ENCODE results near the gene CMTR1. TPM values are rescaled to one million over a fixed set of nuclear protein-coding genes. Genes with fewer than 3 reads are reported as not detected.

Gene CMTR1
- total RNA-seq, 2 donors from 2014 or later: 42.9 to 75.9 TPM

GRCh38 chr6:37507077-37507476 lies 74.1 kb downstream of the CMTR1 start:
- peak overlapping the region; percentile 29 to 75 for H3K27ac Mint-ChIP-seq
- peaks cover 4 to 10% of the 10 kb centered on the region in 2 donors for H3K9me3 Mint-ChIP-seq

GRCh38 chr6:37507690-37508421 lies 74.8 kb downstream of the CMTR1 start:
- Mint-ChIP-seq H3K9me3 (peaks cover 4 to 10% of the 10 kb centered on the region in 2 donors), H3K27ac (peak overlapping the region in 1 of 2 donors; percentile 67), H3K36me3 (no peaks in the 10 kb centered on the region)
- no peak for DNase-seq (ENCODE audit: low spot score in 2 of 2)
- ATAC-seq: peak; percentile 74 to 92

More at GRCh38 chr6:37507077-37507476, 74.1 kb downstream of the CMTR1 start:
- H3K36me3 Mint-ChIP-seq: peaks cover 3 to 4% of the 10 kb centered on the region in 2 donors
- ATAC-seq: no peak
- DNase-seq (ENCODE audit: low spot score in 2 of 2): no peak

GRCh38 chr6:37511201-37511600 lies 78.2 kb downstream of the CMTR1 start:
- ATAC-seq: no peak
- Mint-ChIP-seq H3K36me3 (no peaks in the 10 kb centered on the region), H3K9me3 (peaks cover 0 to 10% of the 10 kb centered on the region in 2 donors), H3K27ac (no peak overlapping the region)
- no peak for DNase-seq (ENCODE audit: low spot score in 2 of 2)

DNA sequence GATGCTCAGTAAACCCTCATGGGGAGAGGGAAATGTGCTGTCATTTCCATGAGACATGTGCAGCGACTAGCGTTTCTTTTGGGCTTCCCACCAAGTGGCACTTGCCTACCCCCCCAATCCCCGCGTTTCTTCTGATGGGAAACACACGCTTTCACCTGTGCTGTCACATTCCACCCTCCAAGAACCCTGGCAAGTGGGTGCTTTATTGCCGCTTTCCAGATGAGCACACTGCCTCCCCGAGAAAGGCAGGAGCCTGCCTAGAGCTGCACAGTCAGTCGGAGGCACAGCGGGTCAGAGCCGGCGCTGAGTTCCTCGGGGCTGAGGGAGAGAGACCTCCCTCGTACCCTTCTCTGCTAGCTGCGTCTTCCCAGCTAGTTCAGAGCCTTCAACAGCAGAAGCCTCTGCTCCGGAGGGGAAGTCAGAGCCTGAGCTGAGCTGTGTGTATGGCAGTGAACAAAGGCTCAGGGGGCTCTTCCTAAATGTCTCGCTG lies 78.9 kb downstream of the CMTR1 start:
- Mint-ChIP-seq H3K27ac (no peak overlapping the region), H3K9me3 (peaks cover 0 to 10% of the 10 kb centered on the region in 2 donors), H3K36me3 (no peaks in the 10 kb centered on the region)
- ATAC-seq: no peak
- no peak for DNase-seq (ENCODE audit: low spot score in 2 of 2)

GRCh38 chr6:37512400-37513011 lies 79.5 kb downstream of the CMTR1 start:
- no peak overlapping the region for H3K27ac Mint-ChIP-seq
- peaks cover 0 to 10% of the 10 kb centered on the region in 2 donors for H3K9me3 Mint-ChIP-seq
- H3K36me3 Mint-ChIP-seq: no peaks in the 10 kb centered on the region
- DNase-seq (ENCODE audit: low spot score in 2 of 2): no peak
- no peak for ATAC-seq

- ATAC-seq (no peak), DNase-seq (ENCODE audit: low spot score in 2 of 2) (no peak)
- Mint-ChIP-seq H3K9me3 (peaks cover 0 to 10% of the 10 kb centered on the region in 2 donors), H3K36me3 (no peaks in the 10 kb centered on the region), H3K27ac (peak overlapping the region in 1 of 2 donors; percentile 66)
Measured at GRCh38 chr6:37513155-37513554, 80.1 kb downstream of the CMTR1 start.

DNA sequence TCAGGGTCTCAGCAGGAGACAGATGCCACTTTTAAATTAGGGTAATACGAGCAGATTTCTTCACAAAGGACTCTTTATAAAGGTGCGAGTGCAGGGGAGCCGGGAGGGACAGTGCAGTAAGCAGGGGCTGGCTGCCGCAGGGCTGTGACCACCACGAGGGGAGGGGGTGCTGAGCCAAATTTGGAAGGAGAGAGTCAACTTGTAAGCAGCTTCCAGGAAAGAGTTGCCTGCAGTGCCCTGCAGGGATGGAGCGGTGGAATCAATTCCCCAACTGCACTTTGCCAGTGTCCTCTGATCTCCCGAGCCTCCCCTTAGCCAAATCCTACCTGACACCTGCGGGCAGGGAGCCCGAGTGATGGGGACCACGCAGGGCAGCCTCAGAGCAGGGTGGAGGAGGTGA lies 80.6 kb downstream of the CMTR1 start:
- no peak for DNase-seq (ENCODE audit: low spot score in 2 of 2)
- no peak for ATAC-seq
- Mint-ChIP-seq H3K9me3 (peaks cover 0 to 6% of the 10 kb centered on the region in 2 donors), H3K27ac (peak overlapping the region in 1 of 2 donors; percentile 66), H3K36me3 (no peaks in the 10 kb centered on the region)

DNA sequence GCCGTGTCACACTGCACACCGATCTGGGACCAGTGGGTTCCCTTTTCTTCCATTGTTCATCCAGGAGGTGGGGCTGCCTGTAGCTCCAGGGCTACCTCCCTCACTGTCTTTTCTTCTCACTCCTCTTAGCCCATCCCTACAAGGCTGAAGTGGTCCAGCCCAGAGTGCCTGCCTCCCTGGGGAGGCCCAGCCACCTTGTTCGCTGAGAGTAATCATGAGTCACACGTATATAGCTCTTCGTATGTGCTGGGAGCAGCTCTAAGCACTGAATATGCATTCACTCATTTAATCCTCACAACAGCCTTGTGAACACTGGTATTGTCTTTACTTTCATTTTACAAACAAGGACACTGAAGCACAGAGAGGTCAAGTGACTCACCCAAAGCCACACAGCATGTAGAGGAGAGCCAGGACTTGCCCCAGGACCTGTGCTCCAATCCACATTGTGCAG lies 81.3 kb downstream of the CMTR1 start:
- Mint-ChIP-seq H3K27ac (peak overlapping the region; percentile 91 to 92), H3K36me3 (peaks cover 0 to 6% of the 10 kb centered on the region in 2 donors), H3K9me3 (peaks cover 0 to 5% of the 10 kb centered on the region in 2 donors)
- ATAC-seq (peak; percentile 63 to 65), DNase-seq (ENCODE audit: low spot score in 2 of 2) (peak; percentile 58 to 72)

DNA sequence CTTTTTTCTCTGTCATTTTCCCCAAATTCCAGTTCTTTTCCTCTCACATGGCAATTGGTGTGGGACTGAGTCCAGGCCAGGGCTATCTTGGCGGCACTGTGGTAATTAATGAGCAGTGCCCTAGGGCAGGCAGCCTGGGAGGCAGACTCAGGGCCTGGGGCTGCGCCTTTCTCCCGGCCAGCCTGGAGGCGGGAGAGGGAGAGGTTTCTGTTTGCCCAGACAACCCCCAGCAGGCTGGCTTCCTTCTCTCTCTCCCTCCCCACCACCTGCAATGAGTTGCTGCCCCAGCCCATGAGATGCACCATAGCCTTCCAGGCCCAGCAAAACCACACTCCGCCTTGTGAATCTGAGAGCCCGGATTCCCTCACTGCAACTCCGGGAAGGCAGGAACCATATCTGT lies 81.8 kb downstream of the CMTR1 start:
- H3K27ac Mint-ChIP-seq: peak overlapping the region; percentile 91 to 92
- H3K36me3 Mint-ChIP-seq: peaks cover 0 to 8% of the 10 kb centered on the region in 2 donors
- no peak for ATAC-seq
- no peak for DNase-seq (ENCODE audit: low spot score in 2 of 2)
- peaks cover 0 to 1% of the 10 kb centered on the region in 2 donors for H3K9me3 Mint-ChIP-seq

DNA sequence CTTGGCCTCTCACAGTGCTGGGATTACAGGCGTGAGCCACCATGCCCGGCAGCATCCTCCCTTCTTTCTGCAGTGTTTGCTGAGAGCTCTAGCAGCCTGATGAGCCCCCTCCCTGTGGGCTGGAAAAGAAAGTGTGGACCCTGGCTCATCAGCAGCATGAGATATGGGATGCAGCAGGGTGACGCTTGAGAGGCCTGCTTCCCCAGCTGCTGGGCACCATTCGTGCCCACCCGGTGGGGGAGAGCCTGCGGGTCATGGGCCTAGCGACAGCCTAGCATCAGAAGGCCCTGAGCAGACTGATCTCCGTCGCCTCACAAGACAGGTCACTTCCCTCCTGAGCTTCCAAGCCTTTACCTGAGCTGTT lies 82.7 kb downstream of the CMTR1 start:
- no peaks in the 10 kb centered on the region for H3K9me3 Mint-ChIP-seq
- DNase-seq (ENCODE audit: low spot score in 2 of 2): no peak

DNA sequence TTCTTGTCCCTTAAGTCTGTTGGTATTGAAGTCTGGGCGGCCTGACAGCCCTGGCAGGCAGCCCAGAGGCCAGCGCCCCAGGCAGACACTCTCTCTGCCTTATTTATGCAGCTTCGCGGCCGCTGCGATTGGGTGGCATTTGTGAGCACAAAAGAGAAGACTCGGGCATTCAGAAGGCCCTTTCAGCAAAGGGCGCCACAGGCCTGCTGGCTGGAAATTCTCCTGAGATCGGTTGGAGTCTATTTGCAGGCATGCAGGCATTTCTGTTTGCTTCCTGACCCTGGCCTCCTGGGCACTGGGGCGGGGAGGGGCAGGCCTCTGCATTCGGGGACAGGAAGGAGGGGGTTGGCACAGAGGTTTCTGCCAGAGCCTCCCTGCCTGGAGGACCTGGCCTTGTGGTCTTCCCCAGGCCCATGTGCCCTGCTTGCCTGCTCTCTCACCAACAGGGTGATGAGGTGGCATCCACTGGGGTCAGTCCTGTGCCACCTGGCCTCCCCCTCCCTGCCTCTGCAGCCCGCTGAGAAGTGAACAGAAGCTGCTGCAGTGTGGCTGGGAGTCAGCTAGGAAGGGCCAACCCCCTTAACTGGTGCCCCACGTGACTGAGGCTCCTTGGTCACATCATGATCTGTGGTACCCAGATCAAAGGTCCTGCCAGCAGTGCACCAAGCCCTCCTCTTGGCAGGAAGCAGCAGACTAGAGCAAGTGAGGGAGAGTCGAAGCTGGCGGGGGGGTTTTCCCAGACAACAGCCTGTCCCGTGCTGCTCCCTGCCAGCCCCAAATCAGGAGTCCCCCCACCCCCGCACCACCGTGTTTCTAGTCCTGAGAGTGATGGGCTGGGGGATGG lies 83.3 kb downstream of the CMTR1 start:
- Mint-ChIP-seq H3K27ac (peak overlapping the region; percentile 92 to 97), H3K9me3 (no peaks in the 10 kb centered on the region), H3K36me3 (peaks cover 0 to 8% of the 10 kb centered on the region in 2 donors)
- ATAC-seq: peak; percentile 80 to 86
- DNase-seq (ENCODE audit: low spot score in 2 of 2): peak; percentile 77 to 96

More for the DNA sequence above, 82.7 kb downstream of the CMTR1 start:
- no peak for ATAC-seq
- Mint-ChIP-seq H3K27ac (peak overlapping the region; percentile 92 to 97), H3K36me3 (peaks cover 0 to 8% of the 10 kb centered on the region in 2 donors)

DNA sequence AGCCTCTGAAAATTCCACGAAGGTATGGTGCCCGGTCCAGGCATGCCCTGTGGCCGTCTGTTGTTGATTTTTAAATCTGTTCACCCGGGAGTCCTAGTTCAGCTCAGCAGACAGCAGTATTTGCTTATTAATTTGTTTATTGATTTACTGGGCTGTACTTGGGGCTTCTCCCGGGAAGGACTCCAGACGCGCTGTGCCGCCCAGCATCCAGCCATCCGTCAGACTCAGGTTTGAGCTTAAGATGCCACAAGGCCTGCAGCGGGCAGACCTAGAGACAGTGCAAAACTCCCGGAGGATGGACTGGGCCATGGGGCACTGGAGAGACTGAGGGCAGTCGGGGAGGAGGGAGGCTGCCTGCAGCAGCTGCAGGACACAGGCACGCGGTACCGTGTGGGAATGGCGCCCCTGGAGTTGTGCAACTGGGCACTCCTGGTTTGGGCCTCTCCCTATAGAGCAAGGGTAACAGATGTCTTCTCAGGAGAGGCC lies 83.9 kb downstream of the CMTR1 start:
- DNase-seq (ENCODE audit: low spot score in 2 of 2) (peak in 1 of 2 donors; percentile 67), ATAC-seq (peak; percentile 1 to 21)
- Mint-ChIP-seq H3K9me3 (no peaks in the 10 kb centered on the region), H3K27ac (peak overlapping the region; percentile 92 to 97), H3K36me3 (peaks cover 0 to 8% of the 10 kb centered on the region in 2 donors)

- no peaks in the 10 kb centered on the region for H3K9me3 Mint-ChIP-seq
- peaks cover 0 to 8% of the 10 kb centered on the region in 2 donors for H3K36me3 Mint-ChIP-seq
- ATAC-seq: peak; percentile 47 to 68
- peak overlapping the region; percentile 92 to 97 for H3K27ac Mint-ChIP-seq
- DNase-seq (ENCODE audit: low spot score in 2 of 2): peak; percentile 67 to 83
Measured at GRCh38 chr6:37517411-37517812, 84.4 kb downstream of the CMTR1 start.

- Mint-ChIP-seq H3K27ac (peak overlapping the region in 1 of 2 donors; percentile 92), H3K36me3 (peaks cover 0 to 8% of the 10 kb centered on the region in 2 donors), H3K9me3 (no peaks in the 10 kb centered on the region)
- no peak for ATAC-seq
- DNase-seq (ENCODE audit: low spot score in 2 of 2): no peak
Measured at GRCh38 chr6:37518116-37518515, 85.1 kb downstream of the CMTR1 start.

DNA sequence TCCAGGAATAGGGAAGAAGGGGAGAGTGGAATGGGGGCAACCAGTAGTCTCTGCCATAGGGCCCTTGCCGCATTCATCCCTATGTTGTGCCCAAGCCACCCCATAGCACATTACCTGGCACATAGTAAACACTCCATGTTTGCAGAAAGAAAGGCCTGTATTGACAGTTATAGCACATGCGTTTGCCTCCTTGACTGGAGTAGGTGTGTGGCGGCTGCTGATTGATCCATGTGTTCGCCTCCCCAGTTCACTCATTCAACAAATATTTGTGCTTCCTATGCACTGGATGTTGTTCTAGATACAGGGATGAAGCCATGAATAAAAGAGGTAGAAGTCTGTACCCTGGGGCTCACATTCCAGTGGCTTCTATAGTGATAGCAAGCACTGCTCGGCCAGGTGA lies 86.4 kb downstream of the CMTR1 start:
- DNase-seq (ENCODE audit: low spot score in 2 of 2) (no peak), ATAC-seq (no peak)
- peaks cover 0 to 8% of the 10 kb centered on the region in 2 donors for H3K36me3 Mint-ChIP-seq
- H3K27ac Mint-ChIP-seq: no peak overlapping the region
- H3K9me3 Mint-ChIP-seq: no peaks in the 10 kb centered on the region

DNA sequence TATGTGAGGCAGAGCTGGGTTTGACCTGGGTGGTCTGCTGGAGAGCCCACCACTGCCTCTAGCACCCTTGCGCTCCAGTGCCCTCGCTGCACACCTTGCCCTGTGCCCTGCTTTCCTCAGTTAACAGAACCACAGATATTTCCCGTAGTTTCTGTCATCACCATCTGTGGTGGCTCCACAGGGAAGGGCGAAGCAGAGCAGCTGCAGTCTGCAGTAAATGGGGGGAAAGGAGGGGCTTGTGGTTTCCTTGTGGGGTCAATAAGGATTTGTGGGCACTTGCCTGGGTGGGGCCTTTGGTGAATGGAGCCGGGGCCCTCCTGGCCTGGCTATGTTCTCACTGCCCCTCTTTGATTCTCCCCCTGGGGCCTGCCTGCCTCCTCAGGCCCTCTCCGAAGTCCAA lies 87.9 kb downstream of the CMTR1 start:
- no peak for DNase-seq (ENCODE audit: low spot score in 2 of 2)
- no peak overlapping the region for H3K27ac Mint-ChIP-seq
- peaks cover 0 to 8% of the 10 kb centered on the region in 2 donors for H3K36me3 Mint-ChIP-seq
- H3K9me3 Mint-ChIP-seq: no peaks in the 10 kb centered on the region
- ATAC-seq: no peak
